Cardiac fibroblast (primary cell): ENCODE results near the gene CSF1R.
A peak's percentile ranks its signal among the peaks of the same experiment; 100 is the strongest.
"Not testable (repeated sequence)": the region's sequence is repeated elsewhere in the genome, so short reads cannot be mapped to it uniquely, and the experiment has no call there.

ENCODE experiments used
- DNase-seq, 2 donors: peaks; one replicate each; pipeline versions ENCODE4 v3.0.0 to v3.0.0-alpha.2; 2010; ENCODE audit warnings: low read depth in 2 of 2
- H3K4me3 ChIP-seq, 2 donors: replicated peaks in 1 of 2; 1 replicate in 1 of 2; 2 replicates in 1 of 2; pipeline ENCODE4 v1.5.1; 2011; ENCODE audit warnings: low read depth in 2 of 2, low read length in 2 of 2, mild to moderate bottlenecking in 2 of 2, moderate library complexity in 1 of 2
- TF ChIP-seq, protein P1 (sequence below): IDR thresholded peaks from one replicate; pipeline ENCODE4 v1.5.1; 2011; ENCODE audit warnings: low read depth, mild to moderate bottlenecking, low read length, inconsistent platforms

The CSF1R gene

DNA sequence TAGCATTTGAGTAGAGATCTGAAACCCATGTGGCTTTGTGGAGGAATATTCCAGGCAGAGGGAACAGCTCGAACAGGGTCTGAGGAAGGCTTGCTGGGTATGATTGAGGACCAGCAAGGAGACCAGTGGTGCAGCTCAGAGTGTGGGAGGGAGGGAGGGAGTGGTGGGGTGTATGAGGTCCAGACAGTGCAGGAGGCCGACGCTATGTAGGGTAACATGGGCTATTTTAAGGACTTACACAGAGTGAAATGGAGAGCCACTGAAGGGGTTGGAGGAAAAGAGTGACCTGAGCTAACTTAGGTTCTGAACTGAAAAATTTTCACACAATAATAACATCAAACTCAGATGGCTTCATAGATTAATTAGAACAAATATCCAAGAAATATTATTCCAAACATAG, 43.9 kb downstream of the CSF1R start:
- DNase-seq = no peak
- TF ChIP-seq, protein P1, sequence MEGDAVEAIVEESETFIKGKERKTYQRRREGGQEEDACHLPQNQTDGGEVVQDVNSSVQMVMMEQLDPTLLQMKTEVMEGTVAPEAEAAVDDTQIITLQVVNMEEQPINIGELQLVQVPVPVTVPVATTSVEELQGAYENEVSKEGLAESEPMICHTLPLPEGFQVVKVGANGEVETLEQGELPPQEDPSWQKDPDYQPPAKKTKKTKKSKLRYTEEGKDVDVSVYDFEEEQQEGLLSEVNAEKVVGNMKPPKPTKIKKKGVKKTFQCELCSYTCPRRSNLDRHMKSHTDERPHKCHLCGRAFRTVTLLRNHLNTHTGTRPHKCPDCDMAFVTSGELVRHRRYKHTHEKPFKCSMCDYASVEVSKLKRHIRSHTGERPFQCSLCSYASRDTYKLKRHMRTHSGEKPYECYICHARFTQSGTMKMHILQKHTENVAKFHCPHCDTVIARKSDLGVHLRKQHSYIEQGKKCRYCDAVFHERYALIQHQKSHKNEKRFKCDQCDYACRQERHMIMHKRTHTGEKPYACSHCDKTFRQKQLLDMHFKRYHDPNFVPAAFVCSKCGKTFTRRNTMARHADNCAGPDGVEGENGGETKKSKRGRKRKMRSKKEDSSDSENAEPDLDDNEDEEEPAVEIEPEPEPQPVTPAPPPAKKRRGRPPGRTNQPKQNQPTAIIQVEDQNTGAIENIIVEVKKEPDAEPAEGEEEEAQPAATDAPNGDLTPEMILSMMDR = no peak
- no peak overlapping the region for H3K4me3 ChIP-seq

DNA sequence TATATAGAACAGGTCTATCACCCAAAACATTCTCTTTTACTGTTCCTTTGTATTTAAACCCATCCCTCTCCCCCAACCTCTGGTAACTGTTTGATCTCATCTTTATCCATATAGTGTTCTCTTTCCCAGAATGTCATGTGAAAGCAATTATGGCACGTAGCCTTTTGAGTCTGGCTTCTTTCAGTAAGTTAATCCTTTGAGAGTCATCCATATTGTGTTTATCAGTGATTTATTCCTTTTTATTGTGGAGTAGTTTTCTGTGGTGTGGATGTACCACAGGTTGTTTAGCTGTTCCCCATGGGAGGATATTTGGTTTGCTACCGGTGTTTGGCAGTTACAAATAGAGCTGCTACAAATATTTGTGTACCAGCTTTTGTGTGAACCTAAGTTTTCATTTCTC, 47.8 kb downstream of the CSF1R start:
- DNase-seq = no peak
- no peak overlapping the region for H3K4me3 ChIP-seq
- TF ChIP-seq, protein P1 = no peak

DNA sequence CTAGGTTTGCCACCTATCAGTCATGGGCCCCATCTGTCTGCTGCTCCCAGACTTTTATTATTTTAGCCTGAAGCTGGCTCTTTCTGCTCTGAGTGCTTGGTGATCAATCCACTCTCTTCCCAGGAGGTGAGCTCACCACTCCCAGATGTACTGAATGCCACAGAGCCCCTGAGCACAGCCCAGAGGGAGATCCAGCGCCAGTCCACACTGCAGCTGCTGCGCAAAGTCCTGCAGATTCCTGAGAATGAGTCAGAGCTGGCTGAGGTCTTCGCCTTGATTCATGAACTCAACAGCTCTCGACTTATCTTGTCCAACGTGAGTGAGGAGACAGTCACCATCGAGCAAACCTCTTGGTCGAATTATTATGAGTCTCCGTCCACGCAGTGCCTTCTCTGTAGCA, 49.8 kb downstream of the CSF1R start:
- no peak overlapping the region for H3K4me3 ChIP-seq
- TF ChIP-seq, protein P1 = peak; percentile 4
- peak; percentile 91 to 98 for DNase-seq

DNA sequence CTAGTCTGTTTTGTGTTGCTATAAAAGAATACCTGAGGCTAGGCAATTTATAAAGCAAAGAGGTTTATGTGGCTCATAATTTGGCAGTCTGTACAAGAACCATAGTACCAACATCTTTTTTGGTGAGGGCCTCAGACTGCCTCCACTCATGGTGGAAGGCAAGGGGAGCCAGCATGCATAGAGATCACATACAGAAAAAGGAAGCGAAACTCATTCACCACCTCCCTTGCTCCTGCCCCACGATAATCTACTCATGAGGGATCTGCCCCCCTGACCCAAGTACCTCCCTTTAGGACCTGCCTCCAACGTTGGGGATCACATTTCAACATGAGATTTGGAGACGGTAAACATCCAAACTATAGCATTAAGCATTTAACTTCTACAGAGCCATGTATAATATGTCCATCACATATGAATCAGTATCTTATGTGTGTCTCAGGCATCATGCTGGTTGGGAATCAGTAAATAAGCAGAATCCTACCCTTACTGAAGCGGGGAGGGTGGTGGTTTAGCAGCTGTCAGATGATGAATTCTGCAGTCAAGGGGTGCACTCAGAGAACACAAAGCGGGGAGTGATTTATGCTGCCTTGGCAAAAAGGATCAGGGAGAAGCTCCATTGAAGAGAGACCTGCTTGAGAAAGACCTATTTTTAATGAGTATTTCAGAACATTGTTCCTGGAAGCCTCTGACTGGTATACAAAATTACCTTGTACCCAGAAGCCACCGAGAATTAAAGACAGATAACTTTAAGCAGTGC, 51.0 kb downstream of the CSF1R start:
- TF ChIP-seq, protein P1 = no peak
- no peak overlapping the region for H3K4me3 ChIP-seq
- no peak for DNase-seq

DNA sequence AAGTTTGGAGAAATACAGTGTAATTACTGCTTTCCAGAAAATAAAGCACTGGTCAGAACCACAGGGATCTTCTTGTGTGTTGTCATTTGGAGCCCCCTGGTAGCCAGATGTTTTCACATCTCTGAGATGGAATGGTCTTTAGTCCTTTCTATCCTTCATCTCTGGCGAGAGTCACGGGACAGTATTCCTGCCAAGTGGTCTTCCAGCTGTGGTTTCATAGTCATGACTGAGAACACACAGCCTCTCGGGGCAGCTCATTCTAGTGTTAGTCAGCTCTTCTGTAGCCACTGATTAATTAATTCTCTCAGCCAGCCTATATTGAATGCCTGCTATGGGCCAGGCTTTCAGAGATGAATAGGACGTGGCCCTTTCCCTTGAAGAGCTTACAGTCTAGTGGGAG, 51.7 kb downstream of the CSF1R start:
- TF ChIP-seq, protein P1 = no peak
- no peak overlapping the region for H3K4me3 ChIP-seq
- peak; percentile 73 to 78 for DNase-seq

DNA sequence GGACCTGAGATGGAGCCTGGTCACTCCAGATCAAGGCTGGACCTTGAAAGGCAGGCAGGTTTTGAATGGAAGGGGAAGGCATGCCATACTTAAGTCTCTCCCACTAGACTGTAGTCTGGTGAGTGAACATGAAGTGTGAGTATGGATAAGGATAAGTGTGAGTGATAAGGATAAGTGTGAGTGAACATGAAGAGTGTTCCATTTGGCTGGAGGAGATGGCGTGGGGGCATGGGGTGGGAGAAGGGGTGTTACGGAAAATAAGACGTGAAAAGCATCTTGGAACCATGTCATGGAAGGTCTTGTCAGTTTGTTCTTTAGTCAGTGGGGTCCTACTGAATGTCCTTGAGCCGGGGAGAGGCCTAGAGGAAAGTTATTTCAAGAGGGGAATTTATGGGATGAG, 53.0 kb downstream of the CSF1R start:
- TF ChIP-seq, protein P1 = no peak
- H3K4me3 ChIP-seq = no peak overlapping the region

DNA sequence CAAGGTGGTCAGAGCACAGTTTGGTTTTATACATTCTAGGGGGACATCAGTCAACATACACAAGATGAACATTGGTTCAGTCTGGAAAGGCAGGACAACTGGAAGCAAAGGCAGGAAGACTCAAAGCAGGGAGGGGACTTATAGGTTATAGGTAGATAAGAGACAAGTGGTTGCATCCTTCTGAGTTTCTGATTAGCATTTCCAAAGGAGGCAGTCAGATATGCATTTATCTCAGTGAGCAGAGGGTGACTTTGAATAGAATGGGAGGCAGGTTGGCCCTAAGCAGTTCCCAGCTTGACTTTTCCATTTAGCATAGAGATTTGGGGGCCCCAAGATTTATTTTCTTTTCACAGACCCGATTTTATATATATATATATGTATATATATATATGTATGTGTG, 58.3 kb downstream of the CSF1R start:
- not testable (repeated sequence) for DNase-seq, H3K4me3 ChIP-seq

More for the DNA sequence above, 53.0 kb downstream of the CSF1R start:
- no peak for DNase-seq
